Measurements from ENCODE around the gene OR52I1. TPM values are rescaled to one million over a fixed set of nuclear protein-coding genes. Genes with fewer than 3 reads are reported as not detected.

OR52I1 gene
- total RNA-seq, 1 donor from 2014 or later, result not detected

DNA sequence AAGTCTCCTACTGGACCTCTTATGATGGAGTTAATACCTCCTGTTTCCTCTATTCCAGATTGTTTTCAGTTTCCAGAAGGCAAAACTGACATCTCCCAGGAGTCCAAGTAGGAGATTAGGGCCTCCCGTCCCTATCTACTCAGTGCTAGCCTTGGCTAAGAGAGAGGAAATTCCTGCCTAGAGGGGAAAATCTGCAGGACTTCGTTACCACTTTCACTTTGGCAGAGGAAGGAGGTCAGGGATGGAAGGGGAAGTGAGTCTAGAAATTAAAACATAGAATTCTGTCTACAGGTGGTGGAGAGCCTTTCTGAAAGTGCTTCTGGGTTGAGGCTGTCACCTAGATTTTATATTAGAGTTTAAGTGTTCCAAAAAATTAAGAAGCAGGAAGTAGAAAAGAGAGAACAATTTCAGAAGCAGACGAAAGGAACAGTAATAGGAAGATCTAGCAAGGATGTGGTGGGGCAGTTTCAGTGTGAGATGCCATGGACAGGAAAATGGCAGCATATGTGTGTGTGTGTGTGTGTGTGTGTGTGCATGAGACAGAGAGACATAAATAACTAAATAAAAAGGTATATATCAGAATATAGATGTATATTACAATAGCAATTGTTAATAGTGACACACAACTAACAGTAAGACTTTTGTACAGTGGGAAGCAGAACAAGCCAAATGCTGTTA is 16.6 kb downstream of the OR52I1 start:
- no peak for DNase-seq (ENCODE audit: low spot score in 2 of 2)
- no peak for FAIRE-seq

DNA sequence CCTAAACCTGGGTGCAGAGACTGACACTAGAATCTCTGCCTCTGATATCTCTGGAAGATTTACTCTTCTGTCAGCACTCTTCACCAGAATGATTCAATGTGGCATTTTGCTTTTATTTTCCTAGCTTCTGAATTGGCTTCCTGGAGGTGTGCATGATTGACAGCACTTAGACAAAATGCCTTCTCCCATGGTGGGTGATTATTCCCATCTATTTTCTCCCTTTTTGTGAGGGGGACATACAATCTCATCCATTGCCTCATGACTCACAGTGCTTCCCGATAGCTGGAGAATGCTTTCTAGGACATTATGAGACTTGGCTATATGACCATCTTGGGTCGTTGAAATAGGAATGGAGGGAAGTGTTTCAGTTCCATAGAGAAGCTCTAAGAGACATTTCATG is 18.1 kb downstream of the OR52I1 start:
- FAIRE-seq, result no peak

DNA sequence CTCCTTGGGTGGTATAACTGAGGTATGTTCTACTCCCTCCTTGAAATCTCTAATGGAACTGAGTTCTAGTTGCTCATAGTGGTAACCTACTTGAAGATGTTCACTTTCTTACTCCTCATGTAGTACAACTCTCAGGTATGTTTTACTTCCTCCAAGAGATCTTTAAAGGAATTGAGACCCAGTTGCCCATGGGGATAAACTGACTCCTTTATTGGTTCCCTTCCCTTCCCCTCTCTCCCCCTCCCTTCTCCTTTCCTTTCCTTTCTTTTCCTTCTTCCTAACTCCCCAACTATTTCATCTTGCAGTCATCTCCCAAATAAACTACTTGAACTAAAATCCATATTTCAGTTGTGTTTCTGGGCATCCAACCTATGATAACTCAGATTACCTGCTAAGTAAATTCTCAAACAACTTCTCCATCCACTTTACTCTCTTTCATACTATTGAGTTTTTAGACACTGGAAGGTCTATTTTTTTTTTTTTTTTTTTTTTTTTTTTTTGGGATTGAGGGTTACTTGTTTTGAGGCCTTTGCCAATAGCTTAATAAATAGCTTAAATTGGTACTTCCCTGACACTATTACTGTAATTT is 22.1 kb downstream of the OR52I1 start:
- DNase-seq (ENCODE audit: low spot score in 2 of 2) (no peak), FAIRE-seq (no peak)

More for the DNA sequence above, 18.1 kb downstream of the OR52I1 start:
- DNase-seq (ENCODE audit: low spot score in 2 of 2), result no peak

DNA sequence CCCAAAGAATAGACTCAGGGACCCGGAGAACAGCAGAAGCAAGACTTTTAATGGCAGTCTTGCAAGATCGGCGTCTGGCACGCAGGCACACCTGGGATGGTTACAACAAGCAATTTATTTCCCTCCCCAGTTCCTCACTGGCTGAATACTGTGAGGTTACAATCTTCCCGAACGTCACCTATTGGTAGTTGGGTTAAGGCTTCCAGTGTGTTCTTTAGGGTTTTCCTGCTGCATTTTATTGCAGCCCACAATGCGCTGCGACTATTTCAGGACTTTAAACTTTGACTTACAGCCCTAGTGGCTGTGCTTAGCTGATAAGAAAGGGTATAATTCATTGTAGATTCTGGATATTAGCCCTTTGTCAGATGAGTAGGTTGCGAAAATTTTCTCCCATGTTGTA is 25.7 kb downstream of the OR52I1 start:
- DNase-seq (ENCODE audit: low spot score in 2 of 2) (no peak), FAIRE-seq (no peak)

DNA sequence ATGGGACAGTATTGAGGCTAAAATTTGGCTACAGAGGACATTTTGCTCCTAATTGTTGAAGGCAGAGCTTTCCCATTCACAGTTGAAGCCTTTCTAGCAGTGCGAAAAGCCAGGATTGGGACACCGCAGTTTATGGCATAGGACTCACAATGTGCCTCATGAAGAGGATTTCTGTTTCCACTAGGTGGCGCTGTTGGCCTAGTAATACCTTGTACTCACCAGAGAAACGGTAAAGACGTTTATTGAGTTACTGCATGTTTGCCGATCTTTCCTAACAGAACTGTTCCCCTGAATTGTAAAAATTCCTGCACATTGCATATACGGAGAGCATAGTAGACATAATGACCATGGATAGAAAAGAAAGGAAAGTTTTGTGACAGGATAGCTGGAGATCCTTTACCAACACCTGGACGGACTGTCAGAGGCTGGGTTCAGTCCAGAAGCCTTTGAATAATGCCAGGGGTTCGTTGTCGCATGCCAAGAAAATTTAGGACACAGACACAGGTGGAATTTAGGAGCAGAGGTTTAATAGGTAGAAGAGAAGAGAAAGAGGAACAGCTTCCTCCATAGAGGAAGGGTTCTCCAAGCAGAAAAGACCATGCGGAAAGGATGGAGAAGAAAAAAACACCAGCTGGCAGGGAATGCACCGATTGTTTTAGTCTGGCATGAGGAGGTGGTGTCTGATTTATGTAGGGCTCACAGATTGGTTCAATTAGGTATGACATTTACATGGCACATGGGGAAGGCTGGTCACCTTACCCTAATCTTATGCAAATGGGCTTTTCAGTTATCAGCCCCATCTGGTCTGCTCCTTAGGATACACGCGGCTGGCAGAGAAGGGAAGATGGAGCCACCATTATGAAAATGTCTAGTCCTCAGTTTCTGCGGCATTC is 32.6 kb downstream of the OR52I1 start:
- FAIRE-seq (no peak), DNase-seq (ENCODE audit: low spot score in 2 of 2) (no peak)

DNA sequence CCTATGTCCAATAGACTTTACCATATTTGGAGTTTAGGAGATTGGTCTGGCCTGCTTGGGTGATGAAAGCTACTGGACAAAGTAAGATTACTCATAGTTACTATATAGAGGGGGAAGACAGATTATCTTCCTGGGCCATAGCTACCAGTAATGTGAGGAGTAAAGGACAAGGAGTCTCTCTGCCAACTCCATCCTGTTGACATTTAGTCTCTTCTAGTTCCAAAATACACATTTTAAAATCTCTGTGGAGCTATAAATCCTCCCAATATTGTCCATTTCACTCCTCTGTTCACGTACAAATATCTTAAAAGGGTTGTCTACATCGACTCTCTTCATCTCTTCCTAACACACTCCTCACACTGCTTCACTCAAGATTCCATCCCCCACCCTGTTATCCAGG is 42.3 kb downstream of the OR52I1 start:
- DNase-seq (ENCODE audit: low spot score in 2 of 2) (no peak), FAIRE-seq (no peak)

DNA sequence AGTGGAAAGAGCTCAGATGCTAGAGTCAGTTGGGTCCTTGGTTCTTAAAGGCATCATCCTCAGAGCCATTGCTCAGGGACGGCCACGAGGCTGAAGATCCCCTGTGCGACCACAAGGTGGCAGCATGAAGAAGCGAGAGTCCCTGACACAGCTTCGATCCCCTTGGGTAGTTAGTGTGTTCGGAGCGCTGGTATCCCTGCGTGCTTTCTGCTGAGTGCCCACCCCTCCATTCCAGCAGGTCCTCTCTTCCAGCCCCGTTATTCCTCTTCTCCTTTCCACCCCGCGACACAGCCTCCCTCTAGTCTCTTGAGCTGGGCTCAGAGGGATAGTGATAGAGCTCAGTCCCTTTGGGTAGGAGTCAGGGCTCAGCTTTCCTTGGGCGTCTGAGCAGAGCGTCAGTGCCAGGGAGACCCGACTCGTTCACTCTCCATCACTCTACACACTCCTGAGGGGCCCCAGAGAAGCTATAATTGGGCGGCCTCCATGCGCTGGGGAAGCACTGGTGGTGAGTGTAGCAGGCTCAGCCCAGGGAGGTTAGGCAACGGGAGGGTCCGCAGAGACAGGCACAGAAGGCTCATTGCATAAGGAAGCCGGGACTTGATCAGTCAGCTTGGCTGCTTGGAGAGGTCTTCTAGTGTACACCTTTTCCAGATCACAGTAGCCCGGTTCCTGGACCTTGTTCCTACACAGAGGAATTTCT is 43.3 kb downstream of the OR52I1 start, which contains the start of gene OR51D1:
Gene OR51D1, plus strand, starts transcription at position 516 of the 700 bp plus-strand sequence. CDS start 2,314 bp downstream, outside the sequence.
- no peak for FAIRE-seq

DNA sequence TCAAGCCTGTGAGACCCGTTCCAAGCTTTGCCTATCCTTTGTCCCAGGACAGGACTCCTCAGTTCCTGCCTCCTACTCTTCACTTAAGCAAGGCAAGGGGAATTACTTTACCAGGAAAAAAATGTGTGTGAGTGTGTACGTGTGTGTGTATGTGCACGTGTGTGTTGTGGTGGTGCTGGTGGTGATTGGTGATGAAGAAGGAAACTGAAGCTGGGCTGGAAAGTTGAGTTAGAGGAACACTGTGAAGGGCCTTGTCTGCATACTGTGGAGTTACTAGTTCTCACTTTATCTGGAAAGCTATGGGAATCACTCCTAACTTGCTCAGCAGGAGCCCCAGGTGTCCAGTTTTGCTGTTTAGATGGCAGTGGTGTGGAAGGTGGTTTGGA is 43.8 kb downstream of the OR52I1 start:
- DNase-seq (ENCODE audit: low spot score in 2 of 2) (no peak), FAIRE-seq (no peak)

More for the DNA sequence above, 43.3 kb downstream of the OR52I1 start, which contains the start of gene OR51D1:
- peak in 1 of 2 donors; percentile 52 for DNase-seq (ENCODE audit: low spot score in 2 of 2)

DNA sequence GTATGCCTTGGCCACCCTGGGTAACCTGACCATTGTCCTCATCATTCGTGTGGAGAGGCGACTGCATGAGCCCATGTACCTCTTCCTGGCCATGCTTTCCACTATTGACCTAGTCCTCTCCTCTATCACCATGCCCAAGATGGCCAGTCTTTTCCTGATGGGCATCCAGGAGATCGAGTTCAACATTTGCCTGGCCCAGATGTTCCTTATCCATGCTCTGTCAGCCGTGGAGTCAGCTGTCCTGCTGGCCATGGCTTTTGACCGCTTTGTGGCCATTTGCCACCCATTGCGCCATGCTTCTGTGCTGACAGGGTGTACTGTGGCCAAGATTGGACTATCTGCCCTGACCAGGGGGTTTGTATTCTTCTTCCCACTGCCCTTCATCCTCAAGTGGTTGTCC is 46.1 kb downstream of the OR52I1 start:
- DNase-seq (ENCODE audit: low spot score in 2 of 2), result no peak
- no peak for FAIRE-seq

DNA sequence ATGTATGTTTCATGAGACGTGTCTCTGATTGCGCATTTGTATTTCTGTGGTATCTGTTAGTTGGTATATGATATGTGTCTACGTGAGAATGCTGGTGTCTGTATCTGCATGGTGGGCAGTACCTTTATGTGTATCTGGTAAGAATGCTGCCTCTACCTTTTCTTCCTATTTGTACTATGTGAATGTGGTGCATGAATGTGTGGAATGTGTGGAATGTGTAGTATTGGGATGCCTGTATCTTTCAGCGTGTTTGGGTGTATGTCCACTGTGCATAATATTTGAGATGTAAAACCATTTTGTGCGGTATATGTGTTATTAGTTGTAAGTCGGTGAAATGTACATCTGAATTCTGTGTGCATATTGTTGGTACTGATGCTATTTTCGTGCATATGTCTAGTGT is 47.7 kb downstream of the OR52I1 start:
- DNase-seq (ENCODE audit: low spot score in 2 of 2) (no peak), FAIRE-seq (no peak)

DNA sequence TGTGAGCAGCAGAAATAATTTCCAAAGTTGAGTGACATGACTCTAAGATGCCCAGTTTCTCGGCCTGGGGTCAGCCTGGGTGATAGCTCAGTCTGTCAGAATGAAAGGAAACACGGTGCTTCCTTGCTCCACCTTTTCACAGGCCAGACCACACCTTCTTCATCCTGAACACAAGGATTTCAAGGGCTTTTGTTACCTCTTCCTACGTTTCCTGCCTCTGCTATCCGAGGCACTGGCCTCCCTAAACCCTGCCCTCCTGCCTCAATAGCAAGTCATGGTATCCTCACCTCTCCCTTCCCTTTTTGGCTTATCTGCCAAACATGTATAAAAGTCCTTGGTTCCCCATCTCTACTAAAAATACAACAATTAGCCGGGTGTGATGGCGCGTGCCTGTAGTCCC is 48.2 kb downstream of the OR52I1 start:
- DNase-seq (ENCODE audit: low spot score in 2 of 2), result no peak
- FAIRE-seq, result no peak

DNA sequence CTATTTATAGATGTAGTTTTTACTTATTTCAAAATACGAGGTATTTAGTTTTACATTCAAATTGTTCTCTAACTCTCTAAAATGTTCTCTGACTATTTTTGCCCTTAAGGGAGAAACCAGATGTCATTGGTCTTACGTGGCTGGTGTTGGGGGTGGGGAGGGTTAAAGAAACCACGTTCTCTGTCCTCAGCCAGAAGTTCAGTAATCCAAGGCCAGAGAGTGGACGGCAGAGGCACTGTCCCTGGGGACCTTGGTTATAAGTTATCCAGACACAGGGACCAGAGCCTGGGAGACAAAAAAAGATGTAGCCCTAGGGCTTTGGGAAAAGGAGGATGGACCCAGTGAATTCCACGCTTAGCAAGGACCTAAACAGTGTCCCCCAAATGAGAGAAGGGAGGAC is 49.2 kb downstream of the OR52I1 start:
- no peak for FAIRE-seq
- DNase-seq (ENCODE audit: low spot score in 2 of 2), result no peak

DNA sequence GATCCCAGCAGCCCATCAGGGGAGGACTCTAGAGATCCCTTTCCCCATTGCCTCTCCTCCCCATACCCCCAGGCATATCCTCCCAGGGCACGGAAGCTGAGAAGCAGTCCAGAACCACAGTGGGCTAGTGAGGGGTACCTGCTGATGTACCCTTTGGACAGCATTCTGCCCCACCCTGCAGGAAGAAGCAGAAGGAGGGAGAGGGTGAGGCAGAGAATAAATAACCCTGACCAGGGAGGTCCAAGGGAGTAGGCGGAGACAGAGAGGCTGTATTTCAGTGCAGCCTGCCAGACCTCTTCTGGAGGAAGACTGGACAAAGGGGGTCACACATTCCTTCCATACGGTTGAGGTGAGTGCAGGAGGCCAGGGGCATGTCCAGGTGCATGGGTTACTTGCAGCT is 49.8 kb downstream of the OR52I1 start, which contains the start of gene OR51E1:
Gene OR51E1, plus strand, starts transcription at position 301 of the 400 bp plus-strand sequence. CDS start 8,545 bp downstream, outside the sequence.
- FAIRE-seq, result no peak
- DNase-seq (ENCODE audit: low spot score in 2 of 2), result no peak

DNA sequence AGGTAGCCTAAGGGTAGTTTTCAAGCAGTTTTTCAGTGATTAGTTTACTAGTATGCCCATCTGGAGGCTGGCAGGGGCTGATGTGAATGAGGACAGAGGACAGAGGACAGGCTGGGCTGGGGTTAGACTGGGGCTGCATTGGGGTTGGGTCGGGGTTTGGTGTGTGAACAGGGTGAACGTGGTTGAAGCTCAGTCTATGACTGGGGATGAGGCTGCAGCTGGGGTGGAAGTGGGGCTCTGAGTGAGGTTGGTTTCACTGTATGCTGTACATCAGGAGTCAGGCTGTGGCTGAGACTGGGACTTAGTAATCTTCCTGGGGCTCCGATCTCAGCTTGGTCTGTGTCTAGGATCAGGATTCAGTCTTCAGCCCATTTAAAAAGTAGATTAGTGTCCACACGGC is 50.4 kb downstream of the OR52I1 start:
- no peak for FAIRE-seq
- no peak for DNase-seq (ENCODE audit: low spot score in 2 of 2)

Other genes with a start within 250 kb of the OR52I1 start
- not detected for gene OR52B4, start 225.7 kb upstream of the OR52I1 start, total RNA-seq
- 4.9 TPM for gene TRIM21, start 200.3 kb upstream of the OR52I1 start, total RNA-seq
- gene OR52K2, start 144.7 kb upstream of the OR52I1 start, total RNA-seq, result not detected
- gene OR52K1, start 111.4 kb upstream of the OR52I1 start, total RNA-seq, result not detected
- gene OR52M1, start 48.8 kb upstream of the OR52I1 start, total RNA-seq, result not detected
- not detected for gene OR52I2, start 12.3 kb upstream of the OR52I1 start, total RNA-seq
- gene TRIM68, start 14.2 kb downstream of the OR52I1 start, total RNA-seq, result 10.2 TPM
- gene OR51D1, start 43.4 kb downstream of the OR52I1 start, total RNA-seq, result not detected
- gene OR51E1, start 49.9 kb downstream of the OR52I1 start, total RNA-seq, result 0.41 TPM
- under 0.01 TPM for gene OR51E2, start 103.8 kb downstream of the OR52I1 start, total RNA-seq
- not detected for gene MMP26, start 110.7 kb downstream of the OR52I1 start, total RNA-seq
- gene OR51F1, start 175.9 kb downstream of the OR52I1 start, total RNA-seq, result not detected
- not detected for gene OR52R1, start 210.3 kb downstream of the OR52I1 start, total RNA-seq
- not detected for gene OR51F2, start 227.3 kb downstream of the OR52I1 start, total RNA-seq

All from frontal cortex (tissue), 4 donors.